Psoas muscle (tissue), 8 donors: Measurements from ENCODE around the gene NRTN. TPM values are rescaled to one million over a fixed set of nuclear protein-coding genes. Genes with fewer than 3 reads are reported as not detected.
"Not testable (repeated sequence)": the region's sequence is repeated elsewhere in the genome, so short reads cannot be mapped to it uniquely, and the experiment has no call there.

Experiments used
- ATAC-seq, 4 donors: fragments of 200-7000 bp; cut with Tn5 transposase; one replicate each; pipeline ENCODE4 v1.9.1; 2020; ENCODE audit warnings: moderate library complexity in 3 of 4, mild to moderate bottlenecking in 2 of 4
- DNase-seq, 2 donors: peaks; one replicate each; pipeline ENCODE4 v3.0.0-alpha.2; 2020
- H3K27ac ChIP-seq: fragments of 200-600 bp; one replicate; pipeline ENCODE4 v1.8.0; 2022
- H3K27me3 ChIP-seq, 3 donors: fragments of 200-600 bp in 1 of 3; one replicate each; pipeline versions ENCODE4 v1.6.1 to v1.8.0; 2013 to 2022; ENCODE audit warnings: low read length in 2 of 3, mild to moderate bottlenecking in 2 of 3, moderate library complexity in 1 of 3; ENCODE audit not compliant: insufficient read depth in 3 of 3
- H3K36me3 ChIP-seq, 2 donors: fragments of 200-600 bp in 1 of 2; one replicate each; pipeline versions ENCODE4 v1.6.1 to v1.8.0; 2013 to 2022; ENCODE audit warnings: low read depth in 1 of 2, mild to moderate bottlenecking in 1 of 2, moderate library complexity in 1 of 2; ENCODE audit not compliant: insufficient read depth in 1 of 2
- H3K4me1 ChIP-seq: fragments of 200-600 bp; one replicate; pipeline ENCODE4 v1.8.0; 2022
- H3K4me3 ChIP-seq: fragments of 200-600 bp; one replicate; pipeline ENCODE4 v1.8.0; 2022; ENCODE audit warnings: mild to moderate bottlenecking
- H3K9me3 ChIP-seq: fragments of 200-600 bp; one replicate; pipeline ENCODE4 v1.8.0; 2022
- CTCF ChIP-seq: fragments of 200-600 bp; IDR thresholded peaks from one replicate; pipeline ENCODE4 v1.8.0; 2022; ENCODE audit warnings: antibody characterized with exemption
- WGBS, 3 donors: extraction: QIAGEN DNeasy Blood & Tissue Kit; methylation state at CpG; one replicate each; pipeline versions ENCODE4 v1.1.6 to v1.1.7; 2013; 5-methylcytosine and 5-hydroxymethylcytosine counted together
- intact Hi-C, 2 donors: fragments of 100-400 bp; cut with DNase I; formaldehyde crosslinking; loops; one replicate each; pipeline versions ENCODE4 v1.11.0 to v1.14.2; 2022
- polyA plus RNA-seq, 3 donors: library from polyadenylated mRNA; stranded (reverse); fragments of 200-250 nt; gene quantifications; one replicate each; pipeline ENCODE4 v1.2.3, GENCODE V29; 2013
- total RNA-seq, 4 donors: library from RNA; stranded (reverse); fragmentation: NEBNext Ultra II Directional in 2 of 4; extraction: Animal tissue kit (Norgen Biotek cat#: 25700) in 2 of 4; gene quantifications; one replicate each; pipeline versions ENCODE4 v1.2.1 to v1.2.4, GENCODE V29; 2021 to 2023
- donor health status: healthy with polysubstance abuse.
- donor health status: DM: no; HTN: no; CAD: no; lungs with moderate emphysema.
- donor health status: Bipolar disorder and iron deficiency.
- donor health status: healthy.
- donor health status: DM: yes; HTN: yes; CAD: no.
- donor health status: DM: no; HTN: no; CAD: no.
- donor health status: DM: no; HTN: no; CAD: no.
- donor health status: DM: yes; HTN: yes; CAD: no.

NRTN gene
- total and polyA plus RNA-seq, 7 donors = not detected

- H3K4me3 ChIP-seq = no peak overlapping the region
- H3K27me3 ChIP-seq = peaks cover 0 to 27% (median 0%) of the 10 kb centered on the region in 3 donors
- WGBS, 3 donors = 55 to 59% (median 56%) methylated on average over 18 to 20 of the region's 20 CpGs
- intact Hi-C loops = no loop called here
- TF ChIP-seq CTCF = no peak
- H3K4me1 ChIP-seq = no peaks in the 10 kb centered on the region
- H3K36me3 ChIP-seq = no peaks in the 10 kb centered on the region
- ATAC-seq (no peak), DNase-seq (no peak)
- no peak overlapping the region for H3K27ac ChIP-seq
- no peaks in the 10 kb centered on the region for H3K9me3 ChIP-seq
Measured at GRCh38 chr19:5838353-5839064, 33.6 kb downstream of the NRTN start.

GRCh38 chr19:5839065-5840017 is 34.5 kb downstream of the NRTN start, which contains the start of gene FUT6:
TSS of gene FUT6 (minus strand) at chr19:5839702. CDS start at chr19:5832567, 7,135 bp downstream.
- no peak for TF ChIP-seq CTCF
- Histone ChIP-seq H3K9me3 (no peaks in the 10 kb centered on the region), H3K4me1 (no peaks in the 10 kb centered on the region), H3K27ac (no peak within 1 kb of the TSS), H3K4me3 (no peak within 1 kb of the TSS), H3K36me3 (no peaks in the 10 kb centered on the region), H3K27me3 (peaks cover 0 to 23% (median 0%) of the 10 kb centered on the region in 3 donors)
- ATAC-seq (no peak), DNase-seq (no peak)
- intact Hi-C loops = no loop called here
- WGBS, 3 donors = 80 to 92% (median 83%) methylated on average over 9 of the region's 9 CpGs

GRCh38 chr19:5841735-5842111 is 36.9 kb downstream of the NRTN start:
- H3K4me3 ChIP-seq, H3K4me1 ChIP-seq, ATAC-seq, H3K36me3 ChIP-seq, DNase-seq, H3K9me3 ChIP-seq, intact Hi-C loops, H3K27ac ChIP-seq: not testable (repeated sequence)
- H3K27me3 ChIP-seq = peaks cover 0 to 11% (median 0%) of the 10 kb centered on the region in 3 donors
- 56 to 74% (median 59%) methylated on average over 3 to 6 of the region's 6 CpGs for WGBS, 3 donors

- Histone ChIP-seq H3K4me3 (no peak overlapping the region), H3K9me3 (no peaks in the 10 kb centered on the region), H3K27me3 (peaks cover 0 to 8% (median 0%) of the 10 kb centered on the region in 3 donors), H3K4me1 (no peaks in the 10 kb centered on the region), H3K27ac (no peak overlapping the region), H3K36me3 (no peaks in the 10 kb centered on the region)
- DNase-seq = no peak
- 91 to 93% (median 91%) methylated on average over 19 to 21 of the region's 21 CpGs for WGBS, 3 donors
- no peak for ATAC-seq
- TF ChIP-seq CTCF = no peak
- intact Hi-C loops = no loop called here
Measured at GRCh38 chr19:5843295-5843927, 38.5 kb downstream of the NRTN start.
